K562 (cell line): ENCODE data around the gene FCGBP. TPM values are rescaled to one million over a fixed set of nuclear protein-coding genes. Genes with fewer than 3 reads are reported as not detected.
A peak's percentile ranks its signal among the peaks of the same experiment; 100 is the strongest.

Experiments
- ATAC-seq: fragments of 200-7000 bp; cut with Tn5 transposase; 3 replicates; pipeline ENCODE4 v1.9.1; 2020; ENCODE audit warnings: moderate library complexity
- BruUV-seq: library from RNA; stranded (reverse); fragments of 400-500 nt; replicated peaks from 2 replicates; lab custom pipeline; 2021; lab: Mats Ljungman, UMichigan
- CTCF ChIA-PET: fragments of 300-600 bp; formaldehyde crosslinking; extraction: SDS; loops from one replicate; lab custom pipeline; 2021; ENCODE audit warnings: low intra/inter-chr PET ratio; lab: Yijun Ruan, JAX
- POLR2A ChIA-PET: fragments of 300-600, 350-650 bp; sonication (Branson Sonifier 250); formaldehyde crosslinking; extraction: SDS; loops from one replicate; lab custom pipeline; 2021; ENCODE audit warnings: antibody characterized with exemption, inconsistent platforms; lab: Yijun Ruan, JAX
- DNase-seq, 4 experiments: peaks; one replicate each; pipeline versions ENCODE4 v3.0.0 to v3.0.0-alpha.2; 2011 to 2018; ENCODE audit warnings: low spot score in 3 of 4, mixed read lengths in 3 of 4; ENCODE audit errors: extremely low read depth in 1 of 4
- FAIRE-seq: peaks from 2 replicates; lab custom pipeline; 2011; peaks lifted over from hg19 to GRCh38; lab: Jason Lieb, UNC
- H2AFZ ChIP-seq: 2 replicates; pipeline ENCODE4 v1.6.0; 2011; ENCODE audit warnings: low read depth, low read length, control low read depth, inconsistent platforms
- H3K27ac ChIP-seq: fragments of 200-600 bp; 3 replicates; pipeline ENCODE4 v1.8.0; 2011; ENCODE audit warnings: low read depth, mild to moderate bottlenecking, control low read depth, inconsistent platforms, low read length, moderate library complexity, mixed read lengths; ENCODE audit errors: extremely low read depth
- H3K27me3 ChIP-seq, 2 experiments: fragments of 300-600 bp in 1 of 2; 2 replicates in 1 of 2; 3 replicates in 1 of 2; pipeline versions ENCODE4 v1.6.0 to v1.8.0; 2011; ENCODE audit warnings: inconsistent platforms in 2 of 2, low read length in 2 of 2, mild to moderate bottlenecking in 1 of 2, mixed read lengths in 1 of 2, moderate library complexity in 1 of 2; ENCODE audit not compliant: control insufficient read depth in 2 of 2, insufficient read depth in 2 of 2
- H3K36me3 ChIP-seq: fragments of 300-600 bp; 3 replicates; pipeline ENCODE4 v1.8.0; 2011; ENCODE audit warnings: mild to moderate bottlenecking, low read length, inconsistent platforms; ENCODE audit not compliant: control insufficient read depth, insufficient read depth
- H3K4me1 ChIP-seq, 2 experiments: fragments of 200-600 bp in 1 of 2; replicated peaks in 1 of 2; 2 replicates in 1 of 2; 3 replicates in 1 of 2; pipeline versions ENCODE4 v1.5.1 to v1.8.0; 2011; ENCODE audit warnings: inconsistent platforms in 2 of 2, low read length in 2 of 2, mild to moderate bottlenecking in 1 of 2, mixed read lengths in 1 of 2, moderate library complexity in 1 of 2; ENCODE audit not compliant: control insufficient read depth in 2 of 2, insufficient read depth in 2 of 2
- H3K4me2 ChIP-seq: 2 replicates; pipeline ENCODE4 v1.6.1; 2011; ENCODE audit warnings: low read length, control low read depth, inconsistent platforms, mixed read lengths; ENCODE audit not compliant: insufficient read depth
- H3K4me3 ChIP-seq: fragments of 200-600 bp; sonication (generic), shearing (Covaris generic); 2 replicates; pipeline ENCODE4 v1.5.1; 2016; ENCODE audit warnings: control low read depth, inconsistent platforms
- H3K79me2 ChIP-seq: fragments of 200-600 bp; 3 replicates; pipeline ENCODE4 v1.8.0; 2011; ENCODE audit warnings: low read length, inconsistent platforms; ENCODE audit not compliant: control insufficient read depth, insufficient read depth
- H3K9ac ChIP-seq, 2 experiments: 2 replicates each; pipeline versions ENCODE4 v1.6.0 to v1.6.1; 2011; ENCODE audit warnings: low read depth in 2 of 2, low read length in 2 of 2, control low read depth in 1 of 2, inconsistent platforms in 1 of 2, mild to moderate bottlenecking in 1 of 2, mixed read lengths in 1 of 2; ENCODE audit not compliant: insufficient read depth in 1 of 2
- H3K9me1 ChIP-seq: one replicate; pipeline ENCODE4 v1.6.0; 2011; ENCODE audit warnings: inconsistent platforms, mild to moderate bottlenecking, low read length, moderate library complexity; ENCODE audit not compliant: control insufficient read depth, insufficient read depth
- H3K9me3 ChIP-seq: replicated peaks from 2 replicates; pipeline ENCODE4 v1.5.1; 2011; ENCODE audit warnings: low read depth, low read length, inconsistent platforms; ENCODE audit not compliant: control insufficient read depth, insufficient read depth
- H4K20me1 ChIP-seq: replicated peaks from 2 replicates; pipeline ENCODE4 v1.6.1; 2011; ENCODE audit warnings: low read length, inconsistent platforms, mixed read lengths; ENCODE audit not compliant: control insufficient read depth, insufficient read depth
- BMI1 ChIP-seq: fragments of 150-350 bp; IDR thresholded peaks from 2 replicates; pipeline ENCODE4 v1.6.1; 2014; ENCODE audit warnings: low read length
- C11orf30 ChIP-seq: fragments of 450-650 bp; IDR thresholded peaks from 2 replicates; pipeline ENCODE4 v1.6.1; 2016; ENCODE audit warnings: low read depth, mild to moderate bottlenecking
- CREM ChIP-seq: IDR thresholded peaks from 2 replicates; pipeline ENCODE4 v1.6.1; 2014; ENCODE audit warnings: antibody characterized with exemption, low read depth
- CUX1 ChIP-seq: fragments of 200-800 bp; sonication (Bioruptor generic); IDR thresholded peaks from 2 replicates; pipeline ENCODE4 v1.6.1; 2016; ENCODE audit warnings: missing genetic modification characterization, missing compliant biosample characterization
- DNMT1 ChIP-seq: fragments of 450-650 bp; IDR thresholded peaks from 2 replicates; pipeline ENCODE4 v1.6.1; 2016; ENCODE audit warnings: antibody characterized with exemption, mild to moderate bottlenecking
- FOXA1 ChIP-seq: fragments of 450-650 bp; IDR thresholded peaks from 2 replicates; pipeline ENCODE4 v1.6.1; 2016; ENCODE audit warnings: mild to moderate bottlenecking, borderline replicate concordance
- GTF2F1 ChIP-seq: IDR thresholded peaks from 2 replicates; pipeline ENCODE4 v1.6.1; 2011; ENCODE audit warnings: low read depth, low read length, improper control_type of control experiment
- MAZ ChIP-seq, 2 experiments: fragments of 450-650 bp in 1 of 2; sonication (generic) in 1 of 2; formaldehyde crosslinking; IDR thresholded peaks in 1 of 2; conservative IDR thresholded peaks in 1 of 2; 2 replicates each; pipeline versions ENCODE4 v1.4.0 to v1.5.0; 2020; ENCODE audit warnings: mild to moderate bottlenecking in 1 of 2, missing genetic modification reagents in 1 of 2
- MEF2A ChIP-seq: IDR thresholded peaks from 2 replicates; pipeline ENCODE4 v1.6.1; 2011; ENCODE audit warnings: low read depth, mild to moderate bottlenecking, low read length, moderate library complexity; ENCODE audit not compliant: control insufficient read depth
- POLR2B ChIP-seq: fragments of 450-650 bp; IDR thresholded peaks from 2 replicates; pipeline ENCODE4 v1.6.1; 2018; ENCODE audit warnings: low read depth; ENCODE audit not compliant: partially characterized antibody
- PRPF4 ChIP-seq: fragments of 200-400 bp; formaldehyde crosslinking; IDR thresholded peaks from one replicate; pipeline ENCODE4 v1.6.1; 2017; ENCODE audit warnings: low read length, low read depth, mild to moderate bottlenecking; ENCODE audit not compliant: insufficient read depth, poor library complexity, severe bottlenecking
- SAFB ChIP-seq: fragments of 200-400 bp; formaldehyde crosslinking; IDR thresholded peaks from 2 replicates; pipeline ENCODE4 v1.6.1; 2017; ENCODE audit warnings: low read depth, low read length, borderline replicate concordance
- ZBTB12 ChIP-seq: fragments of 250-450 bp; sonication (Bioruptor Pico); IDR thresholded peaks from 2 replicates; pipeline ENCODE4 v1.4.0; 2020
- ZNF224 ChIP-seq: sonication (generic); formaldehyde crosslinking; IDR thresholded peaks from 2 replicates; pipeline ENCODE4 v1.8.0; 2022; ENCODE audit warnings: mild to moderate bottlenecking, missing genetic modification reagents
- ZNF507 ChIP-seq: conservative IDR thresholded peaks from 2 replicates; pipeline ENCODE4 v1.6.1; 2017; ENCODE audit warnings: missing genetic modification characterization, missing compliant biosample characterization
- WGBS: fragments of 100-300 bp; shearing (Covaris generic); methylation state at CpG from one replicate; pipeline ENCODE4 v1.1.6; 2016; ENCODE audit warnings: low coverage, mixed read lengths; ENCODE audit not compliant: insufficient coverage; ENCODE audit errors: missing lambda C conversion rate; 5-methylcytosine and 5-hydroxymethylcytosine counted together
- in situ Hi-C: fragments of 300-500 bp; cut with MboI; formaldehyde crosslinking; loops from 4 replicates; pipeline ENCODE4 v1.15.0; 2018; ENCODE audit warnings: inconsistent platforms, mixed read lengths
- intact Hi-C: fragments of 100-400 bp; cut with micrococcal nuclease; formaldehyde crosslinking; loops from 2 replicates; pipeline ENCODE4 v1.14.2; 2022
- polyA plus RNA-seq, 8 experiments: library from polyadenylated mRNA; depleted of rRNA in 4 of 8; stranded (reverse) in 5 of 8; unstranded in 3 of 8; fragments of >200 nt; fragmentation: Nextera tagmentation in 2 of 8; fragmentation: Illumina TruSeq in 1 of 8; extraction: Ambion mirVana in 2 of 8; extraction: Trizol in 1 of 8; gene quantifications; 2 replicates each; pipeline versions ENCODE4 v1.2.1 to v1.2.3, GENCODE V29; 2011 to 2014; ENCODE audit warnings: inconsistent platforms in 1 of 8, missing spikeins in 1 of 8
- total RNA-seq, 7 experiments: library from RNA; depleted of rRNA in 6 of 7; stranded (reverse); fragments of >200 nt in 6 of 7; fragmentation: Illumina TruSeq in 2 of 7; extraction: Trizol in 2 of 7; gene quantifications; 2 replicates each; pipeline versions ENCODE4 v1.2.1 to v1.2.3, GENCODE V29; 2011 to 2021; ENCODE audit warnings: low replicate concordance in 1 of 7

The FCGBP gene
- total and polyA plus RNA-seq, 9 of the 15 experiments (the other 6 are each of a cell fraction or from before 2014, with no cell fraction given): 0.01 to 1.5 (median 0.13) TPM; not detected in 4

DNA sequence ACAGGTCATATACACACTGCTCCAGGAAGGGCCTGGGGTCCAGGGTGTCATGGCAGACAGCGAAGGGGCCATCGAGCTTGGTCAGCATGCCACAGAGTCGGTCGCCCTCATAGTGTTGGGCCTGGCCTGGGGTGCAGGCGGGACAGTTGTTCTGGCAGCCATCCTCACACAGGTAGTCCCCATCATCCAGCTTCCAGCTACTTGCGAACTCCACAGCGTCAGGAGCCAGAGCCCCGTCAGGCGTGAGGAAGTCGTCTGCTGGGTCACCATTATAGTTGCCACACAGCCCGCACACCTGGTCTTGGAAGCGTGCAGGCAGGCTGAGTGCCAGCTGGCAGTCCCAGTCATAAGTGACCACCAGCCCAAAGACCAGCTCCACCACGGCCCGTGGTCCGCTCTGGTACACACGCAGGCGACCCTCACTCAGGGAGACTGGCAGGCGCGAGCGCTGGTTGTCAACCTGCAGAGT is 16.2 kb downstream of the FCGBP start:
- FAIRE-seq: no peak
- H3K4me3 ChIP-seq: no peak overlapping the region
- no TSS peak for BruUV-seq
- H3K4me2 ChIP-seq: no peak overlapping the region
- H3K36me3 ChIP-seq: no peaks in the 10 kb centered on the region
- no peak overlapping the region for H3K27ac ChIP-seq
- ChIA-PET POLR2A (no interaction called here), CTCF (no interaction called here)
- no peaks in the 10 kb centered on the region for H3K9me1 ChIP-seq
- peaks cover 13 to 54% of the 10 kb centered on the region in 2 experiments; a peak in 4 of 5 replicates for H3K27me3 ChIP-seq
- DNase-seq: no peak
- H4K20me1 ChIP-seq: 0 out of 2 replicates have a peak, but pooled peaks cover 6% of the 10 kb centered on the region
- no peak for ATAC-seq
- intact Hi-C loops: no loop called here
- peak overlapping the region in 1 of 2 experiments; percentile 13; a peak in 1 of 4 replicates for H3K9ac ChIP-seq
- TF ChIP-seq GTF2F1 (no peak), MEF2A (no peak), CUX1 (no peak), C11orf30 (no peak), SAFB (no peak), ZNF507 (tag) (no peak), DNMT1 (no peak), ZBTB12 (CRISPR knock-in tag) (no peak), ZNF224 (CRISPR knock-in tag) (no peak), CREM (no peak), POLR2B (no peak), BMI1 (no peak), FOXA1 (no peak), MAZ (CRISPR knock-in tag; conservative IDR thresholded peaks at IDR 0.05 in 1 of 2, IDR thresholded peaks at IDR 0.05 in 1 of 2) (no peak), PRPF4 (no peak)
- peaks cover 0 to 14% of the 10 kb centered on the region in 2 experiments; a peak in 2 of 5 replicates for H3K4me1 ChIP-seq
- no peak overlapping the region for H2AFZ ChIP-seq
- H3K9me3 ChIP-seq: no peaks in the 10 kb centered on the region
- no peaks in the 10 kb centered on the region for H3K79me2 ChIP-seq
- in situ Hi-C loops: no loop called here
- WGBS: 10% methylated on average over 16 of the region's 20 CpGs
